HepG2 (cell line): ENCODE measurements around the gene ZNF75A. TPM values are rescaled to one million over a fixed set of nuclear protein-coding genes. Genes with fewer than 3 reads are reported as not detected.

ENCODE experiments used
- ARID5B ChIP-seq: IDR thresholded peaks from 2 replicates; pipeline ENCODE4 v1.4.0; 2020; ENCODE audit warnings: mild to moderate bottlenecking, missing genetic modification reagents
- ASH2L ChIP-seq: fragments of 300-600, 200-600 bp; sonication (generic); IDR thresholded peaks from 2 replicates; pipeline ENCODE4 v1.7.0; 2017; ENCODE audit warnings: low read depth, mild to moderate bottlenecking, moderate library complexity, mixed read lengths, low read length; ENCODE audit not compliant: insufficient read length
- GABPA ChIP-seq, 2 experiments: IDR thresholded peaks; 2 replicates each; pipeline ENCODE4 v1.6.1; 2011 to 2016; ENCODE audit warnings: low read depth in 2 of 2, low read length in 1 of 2, missing biosample characterization in 1 of 2, missing genetic modification characterization in 1 of 2
- GATA4 ChIP-seq: sonication (generic); IDR thresholded peaks from 2 replicates; pipeline ENCODE4 v1.6.1; 2016; ENCODE audit warnings: antibody characterized with exemption, low read depth, borderline replicate concordance
- KDM3A ChIP-seq: IDR thresholded peaks from 2 replicates; pipeline ENCODE4 v1.6.1; 2018; ENCODE audit warnings: low read depth, missing compliant biosample characterization
- MAZ ChIP-seq, 2 experiments: sonication (generic) in 1 of 2; formaldehyde crosslinking in 1 of 2; IDR thresholded peaks; 2 replicates each; pipeline versions ENCODE4 v1.5.0 to v1.6.1; 2012 to 2020; ENCODE audit warnings: low read depth in 2 of 2, mild to moderate bottlenecking in 2 of 2, borderline replicate concordance in 1 of 2, improper control_type of control experiment in 1 of 2, low read length in 1 of 2, missing genetic modification reagents in 1 of 2, moderate library complexity in 1 of 2
- NAIF1 ChIP-seq: sonication (generic); formaldehyde crosslinking; IDR thresholded peaks from 2 replicates; pipeline ENCODE4 v1.5.0; 2020; ENCODE audit warnings: mild to moderate bottlenecking, missing genetic modification reagents, borderline replicate concordance
- PHB2 ChIP-seq: fragments of 450-650 bp; IDR thresholded peaks from 2 replicates; pipeline ENCODE4 v1.6.1; 2018; ENCODE audit not compliant: partially characterized antibody
- ZBTB37 ChIP-seq: sonication (generic); formaldehyde crosslinking; IDR thresholded peaks from 2 replicates; pipeline ENCODE4 v1.4.0; 2020; ENCODE audit warnings: mild to moderate bottlenecking, missing genetic modification reagents
- ZC3H13 ChIP-seq: sonication (generic); formaldehyde crosslinking; IDR thresholded peaks from 2 replicates; pipeline ENCODE4 v1.8.1; 2023; ENCODE audit warnings: mild to moderate bottlenecking, missing genetic modification reagents, moderate library complexity
- ZFYVE20 ChIP-seq: sonication (generic); formaldehyde crosslinking; IDR thresholded peaks from 2 replicates; pipeline ENCODE4 v1.8.0; 2023; ENCODE audit warnings: low read depth, mild to moderate bottlenecking, moderate library complexity, missing genetic modification reagents, borderline replicate concordance
- ZNF292 ChIP-seq: sonication (generic); formaldehyde crosslinking; IDR thresholded peaks from 2 replicates; pipeline ENCODE4 v1.8.1; 2022; ENCODE audit warnings: mild to moderate bottlenecking, low read depth, missing genetic modification reagents, borderline replicate concordance
- ZNF362 ChIP-seq: sonication (generic); formaldehyde crosslinking; IDR thresholded peaks from 2 replicates; pipeline ENCODE4 v1.4.0; 2020; ENCODE audit warnings: missing genetic modification reagents, mild to moderate bottlenecking, borderline replicate concordance
- ZNF614 ChIP-seq: IDR thresholded peaks from 2 replicates; pipeline ENCODE4 v1.6.1; 2018; ENCODE audit warnings: missing biosample characterization, missing genetic modification reagents, inconsistent platforms, borderline replicate concordance
- ZNF687 ChIP-seq: sonication (generic); formaldehyde crosslinking; IDR thresholded peaks from 2 replicates; pipeline ENCODE4 v1.5.1; 2020; ENCODE audit warnings: mild to moderate bottlenecking, missing genetic modification reagents, moderate library complexity
- polyA plus RNA-seq, 8 experiments: library from polyadenylated mRNA; depleted of rRNA in 3 of 8; stranded (reverse) in 7 of 8; unstranded in 1 of 8; fragments of >200 nt; fragmentation: Illumina TruSeq in 4 of 8; extraction: Trizol in 4 of 8; gene quantifications; 2 replicates each; pipeline versions ENCODE4 v1.2.1 to v1.2.3, GENCODE V29; 2011 to 2016; ENCODE audit warnings: low read depth in 4 of 8, missing spikeins in 1 of 8, mixed read lengths in 1 of 8; ENCODE audit not compliant: insufficient read depth in 1 of 8
- total RNA-seq, 5 experiments: library from RNA; depleted of rRNA; stranded (reverse); fragments of >200 nt; fragmentation: Illumina TruSeq; extraction: Trizol; gene quantifications; 2 replicates each; pipeline ENCODE4 v1.2.3, GENCODE V29; 2016; ENCODE audit warnings: low read depth in 1 of 5

The ZNF75A gene
- total and polyA plus RNA-seq, 2 of the 13 experiments (the other 11 are each of a cell fraction or from before 2014, with no cell fraction given), result 1.4 to 2.1 TPM

GRCh38 chr16:3264137-3265036, 40.9 kb upstream of the ZNF75A start (continued):
- TF ChIP-seq KDM3A (CRISPR knock-in tag) (peak; percentile 41; the same call in 1 of the 2 replicates), ZNF362 (CRISPR knock-in tag) (peak; percentile 9; the same call in 1 of the 2 replicates), GATA4 (peak; percentile 6; the same call in 1 of the 2 replicates), PHB2 (no peak), ZC3H13 (CRISPR knock-in tag) (peak; percentile 17; the same call in 1 of the 2 replicates), ZBTB37 (peak; percentile 53; the same call in 1 of the 2 replicates), ZNF292 (CRISPR knock-in tag) (peak; percentile 66; the same call in 1 of the 2 replicates), GABPA (IDR thresholded peaks at IDR 0.05; ENCODE audit: low read depth, low read length) (no peak), GABPA (CRISPR knock-in tag; IDR thresholded peaks at IDR 0.05; ENCODE audit: low read depth) (peak; percentile 85), ARID5B (peak; percentile 18; the same call in 1 of the 2 replicates), MAZ (IDR thresholded peaks at IDR 0.05; ENCODE audit: borderline replicate concordance, low read depth, low read length) (peak; percentile 61; the same call in 1 of the 2 replicates), MAZ (CRISPR knock-in tag; IDR thresholded peaks at IDR 0.05; ENCODE audit: low read depth) (peak; percentile 45), ZFYVE20 (CRISPR knock-in tag) (no peak), NAIF1 (CRISPR knock-in tag) (0 out of 2 replicates have a peak, but pooled peaks have one; percentile 52), ASH2L (peak; percentile 73), ZNF687 (peak; percentile 97), ZNF614 (CRISPR knock-in tag) (peak; percentile 7; the same call in 1 of the 2 replicates)
